ENCODE data around the gene KPRP.

Gene KPRP

GRCh38 chr1:152757747-152758146 lies at the start of gene KPRP:
TSS of gene KPRP (plus strand) at chr1:152758025. CDS start at chr1:152759589, 1,564 bp downstream.
- DNase-seq, result no peak

DNA sequence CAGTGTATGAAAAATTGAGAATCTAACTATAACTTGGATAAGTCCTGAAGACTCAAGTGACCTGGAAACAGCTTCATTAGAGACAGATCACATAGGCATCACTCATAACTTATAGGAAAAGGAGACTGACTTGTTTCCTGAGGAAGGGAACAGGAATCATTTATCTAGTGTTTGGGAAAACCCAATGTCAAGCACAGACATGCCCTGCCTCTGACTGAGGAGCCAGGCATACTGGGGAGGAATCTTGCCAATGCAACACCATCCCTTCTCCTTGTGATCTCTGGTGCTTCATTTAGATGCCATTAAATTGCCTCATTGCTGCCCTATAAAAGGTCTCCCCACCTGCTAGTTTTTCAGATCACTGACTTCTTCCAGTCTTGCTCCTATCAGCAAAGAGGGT lies 39.6 kb upstream of the KPRP start:
- DNase-seq, result no peak

DNA sequence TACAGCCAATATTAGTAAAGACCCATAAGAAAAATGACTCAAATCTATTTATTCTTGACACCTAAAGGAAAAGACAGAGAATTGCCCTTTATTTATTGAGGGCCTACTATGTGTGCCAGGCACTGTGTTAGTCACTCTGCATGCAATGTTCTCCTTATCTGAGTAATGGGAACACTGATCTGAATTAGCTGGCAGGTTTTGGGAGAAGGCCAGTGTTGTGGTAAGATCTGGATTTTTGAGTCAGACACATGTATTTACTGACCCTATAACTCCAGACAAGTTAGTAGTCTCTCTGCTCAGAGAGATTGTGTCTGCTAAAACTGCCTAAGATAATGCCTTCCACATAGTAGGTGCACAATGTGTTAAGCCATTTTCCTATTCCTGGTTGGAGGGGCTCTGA lies 32.6 kb upstream of the KPRP start:
- no peak for DNase-seq

DNA sequence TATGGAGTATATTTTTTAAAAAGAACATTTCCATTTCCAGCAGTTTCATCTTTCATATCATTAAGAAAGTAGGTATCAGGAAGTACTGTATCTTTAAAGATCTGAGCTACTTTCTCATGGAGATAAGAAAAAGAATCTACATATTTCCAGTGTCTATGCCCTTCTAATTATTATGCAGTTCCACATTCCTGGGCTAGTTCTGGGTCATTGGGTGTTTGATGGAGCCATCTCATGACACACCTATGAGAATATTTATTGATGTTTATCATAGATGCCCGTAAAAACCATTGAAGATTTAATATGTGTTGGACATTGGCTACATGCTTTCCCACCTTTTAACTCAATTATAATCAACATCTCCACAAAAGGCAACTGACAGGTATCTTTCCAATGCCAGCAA lies 28.8 kb upstream of the KPRP start:
- no peak for DNase-seq

- no peak for DNase-seq
Observed at GRCh38 chr1:152735648-152736047, 22.2 kb upstream of the KPRP start.

- DNase-seq, result no peak
Observed at GRCh38 chr1:152737997-152738396, 19.8 kb upstream of the KPRP start.

DNA sequence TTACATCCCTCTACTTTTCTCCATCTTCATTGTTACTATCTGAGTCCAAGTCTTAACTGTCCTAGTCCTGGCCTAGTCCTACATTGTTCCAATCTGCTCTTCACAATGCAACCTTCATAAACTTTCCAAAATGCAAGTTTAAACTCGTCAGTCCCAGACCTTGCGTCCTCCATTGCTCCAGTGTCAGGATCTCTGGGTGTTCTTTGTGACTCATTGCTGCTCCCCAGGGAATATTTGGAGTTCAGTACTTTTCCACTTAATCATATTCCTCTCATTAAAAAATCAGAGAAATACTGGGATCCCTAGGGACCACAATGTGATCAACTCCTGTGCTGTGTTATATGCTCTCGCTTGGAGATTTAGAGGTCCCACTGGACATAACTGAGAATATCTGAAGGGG lies 18.0 kb upstream of the KPRP start:
- no peak for DNase-seq

DNA sequence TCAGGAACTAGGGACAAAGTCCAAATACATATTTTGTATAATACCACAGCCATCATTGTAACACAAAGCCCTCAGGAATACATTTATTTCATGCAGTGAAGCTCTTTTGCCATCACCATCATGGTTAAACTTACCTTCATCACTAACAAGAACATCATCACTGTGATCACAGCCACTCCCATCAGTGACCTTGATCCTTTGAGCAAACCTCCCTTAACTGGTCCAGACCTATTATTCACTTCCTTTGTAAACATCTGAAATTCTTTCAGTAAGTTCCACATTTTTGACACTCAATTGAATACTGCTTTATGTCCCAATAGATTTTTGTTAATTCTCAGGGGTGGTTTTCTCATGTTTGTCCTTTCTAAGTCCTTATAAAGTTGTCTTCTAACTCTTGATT lies 16.2 kb upstream of the KPRP start:
- no peak for DNase-seq

DNA sequence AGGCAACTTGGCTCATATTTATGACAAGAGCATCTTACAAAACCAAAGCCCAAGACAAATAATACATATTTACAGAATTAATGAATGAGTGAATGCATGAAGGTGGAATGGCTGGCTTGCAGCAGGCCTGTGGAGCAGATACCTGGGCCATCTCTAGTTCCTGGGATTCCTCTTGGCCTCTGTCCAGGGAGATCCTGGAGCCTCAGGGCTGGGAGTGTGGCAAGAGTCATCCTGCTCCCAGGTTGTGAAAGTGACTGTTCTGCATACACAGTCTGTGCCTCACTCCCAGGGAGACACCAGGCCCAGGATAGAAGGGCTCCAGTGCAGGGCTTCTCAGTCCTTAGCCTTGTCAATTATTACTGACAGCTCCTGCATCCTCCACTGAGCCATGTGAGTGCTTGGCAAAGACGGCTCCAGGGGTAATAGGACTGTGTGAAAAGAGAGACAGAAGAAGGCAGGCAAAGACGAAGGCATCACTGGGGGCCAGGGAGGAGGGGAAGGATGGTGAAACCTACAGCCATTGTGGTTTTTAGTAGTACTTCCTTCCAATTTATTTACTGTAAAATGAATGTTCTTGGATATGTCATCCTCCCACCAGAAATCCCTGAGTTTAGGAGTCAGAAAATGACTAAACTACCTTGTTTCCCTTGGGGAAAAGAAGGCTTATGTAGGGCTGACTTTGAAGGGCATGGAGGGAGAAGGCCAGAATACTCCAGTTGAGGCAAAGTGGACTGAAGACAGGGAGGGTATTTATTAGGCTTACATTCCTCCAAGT lies 14.3 kb upstream of the KPRP start:
- DNase-seq, result no peak

DNA sequence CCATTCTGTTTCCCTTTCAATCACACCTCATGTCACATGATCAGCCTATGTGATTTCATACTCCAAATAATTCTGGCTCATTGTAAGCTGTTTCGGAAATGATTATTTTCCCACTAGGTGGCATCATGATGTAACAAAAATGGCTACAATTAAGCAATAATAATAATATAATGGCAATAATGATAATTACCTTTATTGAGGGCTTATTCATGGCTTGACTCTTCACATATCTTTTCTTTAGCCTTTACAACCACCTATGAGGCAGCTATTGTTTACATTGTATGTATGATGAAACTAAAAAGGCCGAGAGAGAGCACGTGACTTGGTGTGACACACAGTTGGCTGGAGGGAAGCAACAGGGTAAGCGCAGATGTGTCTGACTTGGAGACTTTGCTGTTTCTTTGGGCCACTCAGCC lies 12.5 kb upstream of the KPRP start:
- no peak for DNase-seq

DNA sequence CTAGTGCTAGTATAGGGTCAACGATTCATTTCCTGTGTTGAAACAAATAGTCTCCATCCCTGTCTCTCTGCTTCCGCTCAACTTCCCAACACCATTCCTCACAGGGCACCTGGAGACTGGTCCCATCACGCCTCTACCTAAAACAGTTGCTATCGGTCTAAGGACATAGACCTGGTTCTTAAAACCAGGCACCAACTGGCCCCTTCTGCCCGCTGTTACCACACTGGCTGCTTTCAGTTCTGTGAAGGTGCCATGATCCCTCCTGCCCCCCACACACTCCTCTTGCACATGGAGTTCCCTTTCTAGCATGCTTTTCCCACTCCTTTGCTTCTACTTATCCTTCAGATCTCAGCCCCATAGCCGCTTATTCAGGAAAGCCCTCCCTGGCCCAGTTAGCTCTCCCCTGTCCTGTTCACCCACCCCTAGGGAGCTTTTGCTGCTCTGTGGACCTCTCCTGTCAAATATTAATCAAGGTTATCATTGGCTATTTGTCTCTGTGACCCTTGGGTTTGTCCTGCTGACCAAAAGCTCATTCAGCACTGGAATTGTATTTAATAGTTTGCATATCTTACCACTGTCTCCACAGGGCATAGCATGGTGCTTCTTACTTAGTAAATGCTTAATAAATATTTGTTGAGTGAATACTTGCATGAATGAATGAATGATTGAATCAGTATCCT lies 11.9 kb upstream of the KPRP start:
- DNase-seq, result no peak

DNA sequence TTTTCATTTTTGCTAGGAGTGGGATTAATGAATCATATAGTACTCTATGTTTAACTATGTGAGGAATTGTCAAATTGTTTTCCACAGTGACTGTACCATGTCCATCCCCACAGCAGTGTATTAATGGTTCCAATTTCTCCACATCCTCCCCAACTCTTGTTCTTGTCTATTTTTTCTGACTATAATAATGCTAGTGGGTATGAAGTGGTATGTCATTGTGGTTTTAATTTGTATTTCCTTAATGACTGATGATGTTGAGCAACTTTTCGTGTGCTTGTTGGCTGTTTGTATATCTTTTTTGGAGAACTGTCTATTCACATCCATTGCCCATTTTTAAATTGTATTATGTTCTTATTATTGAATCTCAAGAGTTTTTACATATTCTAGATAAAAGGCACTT lies 10.0 kb upstream of the KPRP start:
- DNase-seq, result no peak

DNA sequence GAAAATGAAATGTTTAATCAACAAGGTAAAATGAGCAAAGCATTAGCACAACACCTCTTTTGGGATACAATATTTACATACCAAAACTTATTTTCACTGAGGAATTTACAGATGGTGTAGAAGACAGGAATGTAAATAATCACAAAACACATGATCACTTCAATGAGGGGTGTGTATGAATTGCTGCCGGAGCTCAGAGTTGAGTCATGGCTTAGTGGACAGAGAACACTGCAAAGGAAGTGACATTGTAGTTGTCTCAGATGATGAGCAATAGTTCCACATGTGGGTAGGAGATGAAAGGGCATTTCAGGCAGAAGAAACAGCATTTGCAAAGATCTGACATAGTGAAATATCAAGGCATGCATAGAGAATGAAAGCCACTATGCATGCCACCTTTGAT lies 5.6 kb upstream of the KPRP start:
- DNase-seq, result no peak

DNA sequence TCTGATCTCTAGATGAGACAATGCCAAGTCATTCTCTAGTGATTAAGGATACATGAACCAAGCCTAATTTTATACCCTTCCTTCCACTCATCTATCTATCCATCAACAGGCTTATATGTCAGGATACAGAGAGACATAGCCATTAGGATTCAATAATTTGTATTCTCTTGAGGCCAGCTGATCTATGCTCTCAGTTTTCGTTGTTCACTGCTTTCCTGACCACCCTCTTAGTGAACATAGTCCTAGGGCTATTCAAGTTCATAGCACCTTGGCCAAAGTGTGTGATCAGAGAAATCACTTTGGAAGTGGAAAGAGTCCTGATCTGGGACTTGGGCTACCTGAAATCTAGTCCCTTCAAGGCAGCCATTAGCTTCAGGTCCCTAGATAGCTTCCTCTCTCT lies 4.2 kb upstream of the KPRP start:
- no peak for DNase-seq

- DNase-seq, result no peak
Observed at GRCh38 chr1:152756872-152757271, 953 bp upstream of the KPRP start.

DNA sequence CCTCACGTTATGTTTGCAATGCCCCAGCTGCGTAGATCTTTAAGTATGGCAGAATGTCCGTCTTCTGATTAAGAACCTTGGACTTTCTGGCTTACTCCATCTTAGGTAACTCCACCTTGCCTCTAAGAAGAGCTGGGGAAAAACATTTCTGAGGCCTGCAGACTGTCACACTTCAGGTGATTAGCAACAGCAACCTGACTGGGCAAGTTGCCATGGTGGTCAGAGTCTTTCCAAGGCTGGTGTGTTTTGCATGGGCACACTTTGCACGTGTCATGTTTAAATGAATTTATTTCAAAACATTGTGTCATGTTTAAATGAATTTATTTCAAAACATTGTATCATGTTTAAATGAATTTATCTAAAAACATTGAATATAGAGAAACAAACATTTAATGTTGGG lies 811 bp downstream of the KPRP start:
- no peak for DNase-seq

- no peak for DNase-seq
Observed at GRCh38 chr1:152759453-152760173, 1.8 kb downstream of the KPRP start.

DNA sequence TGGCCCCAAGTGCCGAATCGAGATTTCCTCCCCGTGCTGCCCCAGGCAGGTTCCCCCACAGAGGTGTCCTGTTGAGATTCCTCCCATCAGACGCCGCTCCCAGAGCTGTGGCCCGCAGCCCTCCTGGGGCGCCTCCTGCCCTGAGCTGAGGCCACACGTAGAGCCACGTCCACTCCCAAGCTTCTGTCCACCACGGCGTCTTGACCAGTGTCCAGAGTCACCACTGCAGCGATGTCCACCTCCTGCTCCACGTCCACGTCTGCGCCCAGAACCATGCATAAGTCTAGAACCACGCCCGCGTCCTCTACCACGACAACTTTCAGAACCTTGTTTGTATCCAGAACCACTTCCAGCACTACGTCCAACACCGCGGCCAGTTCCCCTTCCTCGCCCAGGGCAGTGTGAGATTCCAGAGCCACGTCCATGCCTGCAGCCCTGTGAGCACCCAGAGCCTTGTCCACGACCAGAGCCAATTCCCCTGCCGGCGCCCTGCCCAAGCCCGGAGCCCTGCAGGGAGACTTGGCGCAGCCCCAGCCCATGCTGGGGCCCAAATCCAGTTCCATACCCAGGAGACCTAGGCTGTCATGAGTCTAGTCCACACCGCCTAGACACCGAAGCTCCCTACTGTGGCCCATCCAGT lies 2.8 kb downstream of the KPRP start:
- DNase-seq, result no peak

DNA sequence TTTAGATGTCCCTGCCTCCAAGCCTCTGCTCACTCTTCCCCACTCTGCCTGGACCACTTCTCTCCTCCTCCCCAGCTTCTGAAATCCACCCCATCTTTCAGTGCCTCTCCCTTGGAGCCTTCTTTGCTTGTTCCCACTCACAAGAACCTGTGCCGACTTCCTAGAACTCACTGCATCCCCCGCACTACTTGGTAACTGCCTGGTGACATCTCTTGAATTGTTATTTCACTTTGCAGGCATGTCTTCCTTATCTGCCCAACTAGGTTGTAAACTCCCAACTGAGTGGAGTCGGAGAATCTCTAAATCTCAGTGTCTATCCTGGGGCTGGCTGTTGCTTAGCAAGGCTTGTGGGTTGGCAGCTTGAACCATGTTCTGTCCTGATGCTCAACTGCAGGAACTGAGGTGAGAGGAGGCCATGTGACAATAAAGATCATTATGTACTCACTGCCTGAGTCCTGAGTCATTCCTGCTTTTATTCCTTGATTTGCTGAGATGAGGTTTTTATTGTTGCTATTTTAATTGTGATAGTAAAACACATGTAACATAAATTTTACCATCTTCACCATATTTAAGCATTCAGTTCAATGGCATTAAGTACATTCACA lies 3.9 kb downstream of the KPRP start:
- no peak for DNase-seq

DNA sequence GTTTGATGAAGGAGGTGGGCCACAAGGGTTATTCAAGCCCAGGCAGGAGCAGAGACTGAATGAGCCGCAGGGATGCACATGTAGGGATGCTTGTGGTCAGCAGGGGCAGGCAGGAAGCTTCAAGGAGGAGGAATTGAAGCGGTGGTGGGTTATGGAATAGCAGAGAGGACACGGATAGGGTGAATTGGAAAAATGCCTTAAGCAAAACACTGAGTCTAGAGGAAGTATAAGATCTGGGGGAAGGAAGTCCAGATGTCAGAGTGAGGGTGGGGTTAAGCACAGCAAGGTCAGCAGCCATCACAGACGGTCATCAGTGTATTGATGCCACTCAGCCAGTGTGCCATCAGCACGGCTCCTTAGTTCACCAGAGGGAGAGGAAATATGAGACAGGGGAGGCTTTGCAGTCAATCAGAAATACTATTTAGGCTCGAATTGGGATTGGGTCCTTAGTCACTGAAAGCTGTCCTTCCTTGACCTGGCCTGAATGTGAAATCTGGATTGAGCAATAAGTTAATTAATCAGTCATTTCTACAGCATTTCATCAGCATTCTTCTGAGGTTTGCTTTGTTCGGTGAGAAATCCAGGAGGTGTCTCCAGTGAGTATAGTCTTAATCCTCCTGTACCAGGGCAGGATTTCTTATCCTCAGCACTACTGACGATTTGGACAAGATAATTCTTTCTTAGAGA lies 11.2 kb downstream of the KPRP start:
- no peak for DNase-seq

DNA sequence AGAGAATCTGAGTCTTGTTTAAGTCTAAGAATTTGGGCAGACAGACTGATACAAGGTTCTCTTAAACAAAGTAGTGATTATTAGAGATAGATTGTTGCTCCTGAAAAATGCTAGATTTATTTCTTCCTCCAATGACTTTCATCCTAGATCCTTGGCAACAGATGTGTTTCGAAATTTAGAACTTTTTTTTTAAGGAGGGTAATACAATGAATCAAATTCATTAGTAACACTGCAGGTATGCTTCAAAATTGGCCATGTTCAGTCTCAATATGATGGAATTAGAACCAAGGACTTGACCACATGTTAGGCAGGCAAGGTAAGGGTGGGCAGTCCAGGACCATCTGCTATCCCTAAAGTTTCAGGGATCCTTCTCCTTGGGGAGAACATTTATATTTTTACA lies 12.6 kb downstream of the KPRP start:
- no peak for DNase-seq

DNA sequence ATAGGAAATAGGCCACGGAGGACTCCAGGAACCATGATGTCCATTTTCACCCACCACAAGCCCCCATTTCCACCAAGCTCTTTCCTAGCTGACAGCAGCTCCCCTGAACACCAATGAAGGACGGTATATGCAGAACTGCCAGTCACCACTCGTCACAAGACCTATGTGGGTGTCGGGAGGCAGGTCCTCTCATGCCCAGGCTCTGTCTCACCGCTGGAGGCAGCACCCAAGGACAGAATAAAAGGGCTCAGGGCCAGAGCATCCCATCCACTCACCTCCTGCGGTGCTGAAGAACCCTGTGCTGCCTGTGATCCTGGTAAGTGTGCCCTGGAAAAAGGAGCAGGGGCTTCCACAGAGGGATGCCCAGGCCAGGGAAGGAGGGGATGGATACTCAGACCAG lies 17.1 kb downstream of the KPRP start, which contains the start of gene LCE1F:
Gene LCE1F, plus strand, starts transcription at position 266 of the 400 bp plus-strand sequence. CDS start 1,232 bp downstream, outside the sequence.
- no peak for DNase-seq
